ENCODE measurements around the gene KRTCAP3. TPM values are rescaled to one million over a fixed set of nuclear protein-coding genes. Genes with fewer than 3 reads are reported as not detected.

Gene KRTCAP3
- polyA plus RNA-seq, 1 donor (not counting 4 experiments of a cell fraction or from before 2014, with no cell fraction given) = 14.7 TPM

DNA sequence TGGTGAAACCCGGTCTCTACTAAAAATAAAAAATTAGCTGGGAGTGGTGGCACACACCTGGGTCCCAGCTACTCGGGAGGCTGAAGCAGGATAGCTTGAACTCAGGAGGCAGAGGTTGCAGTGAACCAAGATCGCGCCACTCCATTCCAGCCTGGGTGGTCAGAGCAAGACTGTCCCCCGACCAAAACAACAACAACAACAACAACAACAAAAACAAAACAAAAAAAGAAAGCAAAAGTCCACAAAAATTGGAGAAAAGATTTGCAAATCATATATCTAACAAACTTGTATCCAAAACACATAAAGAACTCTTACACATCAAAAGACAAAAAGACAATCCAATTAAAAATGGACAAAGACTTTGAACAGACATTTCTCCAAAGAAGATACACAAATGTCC lies 43.2 kb upstream of the KRTCAP3 start:
- peaks cover 3 to 13% of the 10 kb centered on the region in 2 experiments for H3K36me3 ChIP-seq (ENCODE audit: control insufficient read depth in 2 of 2, extremely low read depth in 1 of 2, insufficient read depth in 2 of 2, low read length in 2 of 2)
- no peak overlapping the region for H3K9ac ChIP-seq (ENCODE audit: control insufficient read depth, extremely low read depth, insufficient read depth, low read length)
- dilution Hi-C loops (cut with MboI; ENCODE audit: extremely low pct_ligation_motif_present, low sequenced_read_pairs) = no loop called here
- H3K4me2 ChIP-seq (ENCODE audit: control insufficient read depth, extremely low read depth, insufficient read depth, low read depth, low read length) = no peak overlapping the region
- TF ChIP-seq CTCF (optimal IDR thresholded peaks at IDR 0.05 in 1 of 3, IDR thresholded peaks at IDR 0.05 in 1 of 3, conservative IDR thresholded peaks at IDR 0.05 in 1 of 3; ENCODE audit: extremely low read depth in 1 of 3, insufficient read depth in 2 of 3, low read length in 3 of 3) (no peak), EZH2 (IDR thresholded peaks at IDR 0.05; ENCODE audit: low read length) (no peak)
- H3K27me3 ChIP-seq (ENCODE audit: control insufficient read depth, extremely low read depth, insufficient read depth, low read length) = no peaks in the 10 kb centered on the region
- H3K27ac ChIP-seq (ENCODE audit: control insufficient read depth, insufficient read depth, low read length) = no peak overlapping the region
- H2AFZ ChIP-seq (ENCODE audit: control insufficient read depth, low read length) = no peak overlapping the region
- no peak overlapping the region for H3K4me3 ChIP-seq (ENCODE audit: control insufficient read depth in 2 of 3, extremely low read depth in 1 of 3, insufficient read depth in 2 of 3, low read depth in 1 of 3, low read length in 3 of 3)
- H3K4me1 ChIP-seq (ENCODE audit: control insufficient read depth, extremely low read depth, insufficient read depth, low read length) = no peaks in the 10 kb centered on the region
- no peaks in the 10 kb centered on the region for H3K9me3 ChIP-seq (ENCODE audit: control insufficient read depth, low read depth, low read length)
- DNase-seq (ENCODE audit: low read depth, low spot score) (no peak), FAIRE-seq (no peak)
- H4K20me1 ChIP-seq (ENCODE audit: control insufficient read depth, extremely low read depth, insufficient read depth, low read length) = peaks cover 6% of the 10 kb centered on the region
- no peaks in the 10 kb centered on the region for H3K9me1 ChIP-seq (ENCODE audit: control insufficient read depth, extremely low read depth, insufficient read depth, low read length)
- H3K79me2 ChIP-seq (ENCODE audit: control insufficient read depth, insufficient read depth, low read length) = peaks cover 95% of the 10 kb centered on the region

- TF ChIP-seq EZH2 (IDR thresholded peaks at IDR 0.05; ENCODE audit: low read length) (no peak), CTCF (optimal IDR thresholded peaks at IDR 0.05 in 1 of 3, IDR thresholded peaks at IDR 0.05 in 1 of 3, conservative IDR thresholded peaks at IDR 0.05 in 1 of 3; ENCODE audit: extremely low read depth in 1 of 3, insufficient read depth in 2 of 3, low read length in 3 of 3) (no peak)
- H3K4me3 ChIP-seq (ENCODE audit: control insufficient read depth in 2 of 3, extremely low read depth in 1 of 3, insufficient read depth in 2 of 3, low read depth in 1 of 3, low read length in 3 of 3) = no peak overlapping the region
- peaks cover 6% of the 10 kb centered on the region for H4K20me1 ChIP-seq (ENCODE audit: control insufficient read depth, extremely low read depth, insufficient read depth, low read length)
- H2AFZ ChIP-seq (ENCODE audit: control insufficient read depth, low read length) = no peak overlapping the region
- no peaks in the 10 kb centered on the region for H3K4me1 ChIP-seq (ENCODE audit: control insufficient read depth, extremely low read depth, insufficient read depth, low read length)
- H3K36me3 ChIP-seq (ENCODE audit: control insufficient read depth in 2 of 2, extremely low read depth in 1 of 2, insufficient read depth in 2 of 2, low read length in 2 of 2) = peaks cover 3 to 13% of the 10 kb centered on the region in 2 experiments
- H3K9ac ChIP-seq (ENCODE audit: control insufficient read depth, extremely low read depth, insufficient read depth, low read length) = no peak overlapping the region
- H3K27me3 ChIP-seq (ENCODE audit: control insufficient read depth, extremely low read depth, insufficient read depth, low read length) = no peaks in the 10 kb centered on the region
- no peak overlapping the region for H3K4me2 ChIP-seq (ENCODE audit: control insufficient read depth, extremely low read depth, insufficient read depth, low read depth, low read length)
- H3K79me2 ChIP-seq (ENCODE audit: control insufficient read depth, insufficient read depth, low read length) = peaks cover 98% of the 10 kb centered on the region
- H3K9me1 ChIP-seq (ENCODE audit: control insufficient read depth, extremely low read depth, insufficient read depth, low read length) = no peaks in the 10 kb centered on the region
- H3K27ac ChIP-seq (ENCODE audit: control insufficient read depth, insufficient read depth, low read length) = no peak overlapping the region
- dilution Hi-C loops (cut with MboI; ENCODE audit: extremely low pct_ligation_motif_present, low sequenced_read_pairs) = no loop called here
- DNase-seq (ENCODE audit: low read depth, low spot score) (no peak), FAIRE-seq (no peak)
- H3K9me3 ChIP-seq (ENCODE audit: control insufficient read depth, low read depth, low read length) = no peaks in the 10 kb centered on the region
Observed at GRCh38 chr2:27400348-27401135, 41.6 kb upstream of the KRTCAP3 start.

Data from keratinocyte (primary cell).